ENCODE data around the gene CRADD. TPM values are rescaled to one million over a fixed set of nuclear protein-coding genes. Genes with fewer than 3 reads are reported as not detected.

The CRADD gene
- total and polyA plus RNA-seq, 2 donors (not counting 1 experiment from before 2014, with no cell fraction given), result 5.8 to 15.1 TPM

GRCh38 chr12:93702707-93703315, 25.6 kb downstream of the CRADD start:
- no peaks in the 10 kb centered on the region for H3K9me3 Mint-ChIP-seq (ENCODE audit: insufficient read depth)
- TF ChIP-seq CTCF (IDR thresholded peaks at IDR 0.05) (no peak), EZH2 (IDR thresholded peaks at IDR 0.05; ENCODE audit: borderline replicate concordance, insufficient read depth, low read depth, low read length, poor library complexity, severe bottlenecking) (no peak)
- intact Hi-C loops (cut with micrococcal nuclease), result no loop called here

GRCh38 chr12:93704122-93704521, 26.9 kb downstream of the CRADD start:
- CTCF ChIA-PET, result no interaction called here
- H3K79me2 ChIP-seq (ENCODE audit: control insufficient read depth, insufficient read depth, low read length), result peaks cover 9% of the 10 kb centered on the region
- no peaks in the 10 kb centered on the region for H3K4me1 ChIP-seq (ENCODE audit: control insufficient read depth in 2 of 2, insufficient read depth in 2 of 2, low read length in 2 of 2)
- no peak overlapping the region for H3K9ac ChIP-seq (ENCODE audit: low read length)
- H2AFZ ChIP-seq (ENCODE audit: insufficient read depth, low read depth, low read length, poor library complexity, severe bottlenecking), result no peak overlapping the region
- no peak for TF ChIP-seq CTCF (IDR thresholded peaks at IDR 0.05)
- no peak for TF ChIP-seq EZH2 (IDR thresholded peaks at IDR 0.05; ENCODE audit: borderline replicate concordance, insufficient read depth, low read depth, low read length, poor library complexity, severe bottlenecking)
- Mint-ChIP-seq H3K27ac (no peak overlapping the region), H3K4me1 (peaks cover 14% of the 10 kb centered on the region), H3K27me3 (no peaks in the 10 kb centered on the region), H3K4me3 (no peak overlapping the region), H3K9me3 (ENCODE audit: insufficient read depth) (no peaks in the 10 kb centered on the region)
- POLR2A ChIA-PET, result no interaction called here
- no peak overlapping the region for H3K27ac ChIP-seq (ENCODE audit: low read length in 2 of 2)
- H3K4me2 ChIP-seq (replicated peaks; ENCODE audit: low read depth, low read length, poor library complexity, severe bottlenecking), result no peak overlapping the region
- H4K20me1 ChIP-seq (ENCODE audit: control insufficient read depth, insufficient read depth, low read length, poor library complexity, severe bottlenecking), result no peaks in the 10 kb centered on the region
- H3K36me3 ChIP-seq (replicated peaks in 1 of 2; ENCODE audit: control extremely low read depth in 1 of 2, control insufficient read depth in 1 of 2, extremely low read depth in 1 of 2, insufficient read depth in 2 of 2, low read length in 1 of 2), result no peaks in the 10 kb centered on the region
- no peaks in the 10 kb centered on the region for H3K27me3 ChIP-seq (replicated peaks in 1 of 4; ENCODE audit: control extremely low read depth in 1 of 4, control insufficient read depth in 3 of 4, insufficient read depth in 4 of 4, low read length in 3 of 4)
- intact Hi-C loops (cut with micrococcal nuclease), result no loop called here
- ATAC-seq (ENCODE audit: low read depth), result no peak
- no peak overlapping the region for H3K4me3 ChIP-seq (ENCODE audit: control extremely low read depth in 1 of 5, extremely low read depth in 1 of 5, insufficient read depth in 1 of 5, low read depth in 2 of 5, low read length in 4 of 5)
- no peaks in the 10 kb centered on the region for H3K9me3 ChIP-seq (ENCODE audit: control extremely low read depth in 1 of 3, control insufficient read depth in 2 of 3, insufficient read depth in 1 of 3, low read length in 2 of 3)
- no peak for DNase-seq

More at GRCh38 chr12:93702707-93703315, 25.6 kb downstream of the CRADD start:
- H3K9ac ChIP-seq (ENCODE audit: low read length), result no peak overlapping the region
- no peaks in the 10 kb centered on the region for H4K20me1 ChIP-seq (ENCODE audit: control insufficient read depth, insufficient read depth, low read length, poor library complexity, severe bottlenecking)
- CTCF ChIA-PET, result no interaction called here
- peaks cover 3% of the 10 kb centered on the region for H3K79me2 ChIP-seq (ENCODE audit: control insufficient read depth, insufficient read depth, low read length)
- DNase-seq (no peak), ATAC-seq (ENCODE audit: low read depth) (no peak)
- H3K4me3 ChIP-seq (ENCODE audit: control extremely low read depth in 1 of 5, extremely low read depth in 1 of 5, insufficient read depth in 1 of 5, low read depth in 2 of 5, low read length in 4 of 5), result no peak overlapping the region
- H3K27me3 ChIP-seq (replicated peaks in 1 of 4; ENCODE audit: control extremely low read depth in 1 of 4, control insufficient read depth in 3 of 4, insufficient read depth in 4 of 4, low read length in 3 of 4), result no peaks in the 10 kb centered on the region
- H3K4me2 ChIP-seq (replicated peaks; ENCODE audit: low read depth, low read length, poor library complexity, severe bottlenecking), result no peak overlapping the region
- POLR2A ChIA-PET, result no interaction called here
- H3K4me1 Mint-ChIP-seq, result peaks cover 14% of the 10 kb centered on the region
- 71% methylated on average over 1 of the region's 3 CpGs for WGBS (ENCODE audit: insufficient coverage)
- H2AFZ ChIP-seq (ENCODE audit: insufficient read depth, low read depth, low read length, poor library complexity, severe bottlenecking), result no peak overlapping the region
- no peak overlapping the region for H3K27ac Mint-ChIP-seq
- no peaks in the 10 kb centered on the region for H3K36me3 ChIP-seq (replicated peaks in 1 of 2; ENCODE audit: control extremely low read depth in 1 of 2, control insufficient read depth in 1 of 2, extremely low read depth in 1 of 2, insufficient read depth in 2 of 2, low read length in 1 of 2)
- no peaks in the 10 kb centered on the region for H3K9me3 ChIP-seq (ENCODE audit: control extremely low read depth in 1 of 3, control insufficient read depth in 2 of 3, insufficient read depth in 1 of 3, low read length in 2 of 3)
- H3K27ac ChIP-seq (ENCODE audit: low read length in 2 of 2), result no peak overlapping the region
- no peak overlapping the region for H3K4me3 Mint-ChIP-seq
- H3K27me3 Mint-ChIP-seq, result no peaks in the 10 kb centered on the region
- no peaks in the 10 kb centered on the region for H3K4me1 ChIP-seq (ENCODE audit: control insufficient read depth in 2 of 2, insufficient read depth in 2 of 2, low read length in 2 of 2)
